ENCODE data around the gene C16orf90. TPM values are rescaled to one million over a fixed set of nuclear protein-coding genes. Genes with fewer than 3 reads are reported as not detected.

C16orf90 gene
- total RNA-seq, 4 donors from 2014 or later: not detected

DNA sequence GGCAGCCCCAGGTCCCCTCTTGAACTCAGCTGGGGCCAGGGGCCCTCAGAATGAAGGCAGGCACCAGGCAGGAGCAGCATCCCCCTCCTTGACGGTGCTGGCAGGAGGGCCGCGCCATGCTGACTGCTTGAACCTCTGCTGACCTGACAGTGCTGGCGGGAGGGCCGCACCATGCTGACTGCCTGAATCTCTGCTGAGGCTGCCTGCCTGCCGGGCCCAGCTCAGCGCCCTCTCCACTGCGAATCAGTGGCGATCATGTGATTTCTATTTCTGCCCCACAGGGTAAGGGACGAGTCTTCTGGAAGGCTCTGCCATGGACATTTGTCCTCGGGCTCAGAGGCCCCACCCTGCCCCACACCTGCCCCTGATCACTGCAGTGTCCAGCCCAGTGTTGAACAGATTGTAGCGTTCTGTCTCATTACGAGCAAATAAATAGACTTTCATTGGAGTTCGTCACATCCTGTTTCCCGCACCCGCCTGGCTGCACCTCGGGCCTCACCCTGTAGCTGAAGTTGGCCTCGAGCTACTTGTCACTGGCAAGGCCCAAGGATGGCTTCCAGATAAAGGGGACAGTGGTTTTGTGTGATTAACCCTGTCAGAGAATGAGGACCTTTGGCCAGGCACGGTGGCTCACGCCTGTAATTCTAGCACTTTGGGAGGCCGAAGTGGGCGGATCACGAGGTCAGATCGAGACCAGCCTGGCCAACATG, 8.6 kb downstream of the C16orf90 start:
- no peaks in the 10 kb centered on the region for H3K4me1 ChIP-seq
- intact Hi-C loops (cut with DNase I; ENCODE audit: low total_unique reads): no loop called here
- no peaks in the 10 kb centered on the region for H3K9me3 ChIP-seq
- WGBS, 2 donors (ENCODE audit: low coverage in 1 of 2): 92% methylated on average over 24 of the region's 24 CpGs; no CpG with 5 or more reads in 1 of the 2 donors
- no peak for DNase-seq
- TF ChIP-seq EP300 (IDR thresholded peaks at IDR 0.05; ENCODE audit: low read depth): no peak
- TF ChIP-seq POLR2AphosphoS5 (IDR thresholded peaks at IDR 0.05): no peak
- in situ Hi-C loops (cut with MboI; ENCODE audit: low pct_ligation_motif_present in 1 of 4, low pct_unique_long_range_greater_than_20kb in 1 of 4, low sequenced_read_pairs in 3 of 4): no loop called here
- no peaks in the 10 kb centered on the region for H3K27me3 ChIP-seq
- H3K27ac ChIP-seq: no peak overlapping the region
- peaks cover 0 to 45% (median 20%) of the 10 kb centered on the region in 4 donors for H3K36me3 ChIP-seq
- no peak overlapping the region for H3K4me3 ChIP-seq

DNA sequence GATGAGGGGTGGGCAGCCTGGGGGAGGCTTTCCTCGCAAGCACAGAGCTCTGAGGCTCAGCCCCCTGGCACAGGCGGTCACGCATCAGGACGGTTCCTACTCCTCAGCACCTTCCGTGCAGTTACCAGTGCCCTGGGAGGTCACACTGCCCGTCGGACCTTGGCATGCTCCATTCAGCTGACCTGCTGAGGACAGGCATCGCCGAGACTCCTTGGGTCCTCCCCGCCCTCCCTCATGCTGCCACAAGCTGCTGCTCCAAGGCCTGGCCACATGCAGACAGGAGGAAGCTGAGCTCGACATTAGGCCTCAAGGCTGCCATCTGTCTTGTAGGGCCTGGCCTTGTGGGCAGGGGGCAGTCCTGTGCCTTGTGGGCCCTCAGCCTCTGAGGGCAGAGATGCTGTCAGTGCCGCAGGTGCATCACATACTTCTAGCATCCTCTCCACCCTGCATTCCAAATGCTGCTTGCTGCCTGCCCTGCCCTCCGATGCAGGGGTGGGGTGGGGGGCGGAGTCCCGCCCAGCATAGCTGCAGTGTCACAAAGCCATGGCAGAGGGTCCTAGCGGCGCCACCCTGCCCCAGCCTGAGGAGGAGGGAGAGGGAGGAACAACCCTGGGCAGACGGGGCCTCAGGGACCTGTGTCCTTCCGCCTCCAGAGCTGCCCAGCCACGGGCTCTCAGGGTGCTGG, 9.3 kb downstream of the C16orf90 start:
- TF ChIP-seq POLR2AphosphoS5 (IDR thresholded peaks at IDR 0.05) (no peak), EP300 (IDR thresholded peaks at IDR 0.05; ENCODE audit: low read depth) (no peak), POLR2A (IDR thresholded peaks at IDR 0.05) (no peak)
- TF ChIP-seq, protein P1, sequence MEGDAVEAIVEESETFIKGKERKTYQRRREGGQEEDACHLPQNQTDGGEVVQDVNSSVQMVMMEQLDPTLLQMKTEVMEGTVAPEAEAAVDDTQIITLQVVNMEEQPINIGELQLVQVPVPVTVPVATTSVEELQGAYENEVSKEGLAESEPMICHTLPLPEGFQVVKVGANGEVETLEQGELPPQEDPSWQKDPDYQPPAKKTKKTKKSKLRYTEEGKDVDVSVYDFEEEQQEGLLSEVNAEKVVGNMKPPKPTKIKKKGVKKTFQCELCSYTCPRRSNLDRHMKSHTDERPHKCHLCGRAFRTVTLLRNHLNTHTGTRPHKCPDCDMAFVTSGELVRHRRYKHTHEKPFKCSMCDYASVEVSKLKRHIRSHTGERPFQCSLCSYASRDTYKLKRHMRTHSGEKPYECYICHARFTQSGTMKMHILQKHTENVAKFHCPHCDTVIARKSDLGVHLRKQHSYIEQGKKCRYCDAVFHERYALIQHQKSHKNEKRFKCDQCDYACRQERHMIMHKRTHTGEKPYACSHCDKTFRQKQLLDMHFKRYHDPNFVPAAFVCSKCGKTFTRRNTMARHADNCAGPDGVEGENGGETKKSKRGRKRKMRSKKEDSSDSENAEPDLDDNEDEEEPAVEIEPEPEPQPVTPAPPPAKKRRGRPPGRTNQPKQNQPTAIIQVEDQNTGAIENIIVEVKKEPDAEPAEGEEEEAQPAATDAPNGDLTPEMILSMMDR (IDR thresholded peaks at IDR 0.05): no peak
- DNase-seq: no peak
- Histone ChIP-seq H3K27me3 (no peaks in the 10 kb centered on the region), H3K4me3 (no peak overlapping the region), H3K36me3 (peaks cover 0 to 52% (median 21%) of the 10 kb centered on the region in 4 donors), H3K9me3 (no peaks in the 10 kb centered on the region), H3K4me1 (no peaks in the 10 kb centered on the region), H3K27ac (no peak overlapping the region)
- in situ Hi-C loops (cut with MboI; ENCODE audit: low pct_ligation_motif_present in 1 of 4, low pct_unique_long_range_greater_than_20kb in 1 of 4, low sequenced_read_pairs in 3 of 4) (no loop called here), intact Hi-C loops (cut with DNase I; ENCODE audit: low total_unique reads) (no loop called here)
- 92% methylated on average over 17 of the region's 20 CpGs; no CpG with 5 or more reads in 1 of the 2 donors for WGBS, 2 donors (ENCODE audit: low coverage in 1 of 2)

DNA sequence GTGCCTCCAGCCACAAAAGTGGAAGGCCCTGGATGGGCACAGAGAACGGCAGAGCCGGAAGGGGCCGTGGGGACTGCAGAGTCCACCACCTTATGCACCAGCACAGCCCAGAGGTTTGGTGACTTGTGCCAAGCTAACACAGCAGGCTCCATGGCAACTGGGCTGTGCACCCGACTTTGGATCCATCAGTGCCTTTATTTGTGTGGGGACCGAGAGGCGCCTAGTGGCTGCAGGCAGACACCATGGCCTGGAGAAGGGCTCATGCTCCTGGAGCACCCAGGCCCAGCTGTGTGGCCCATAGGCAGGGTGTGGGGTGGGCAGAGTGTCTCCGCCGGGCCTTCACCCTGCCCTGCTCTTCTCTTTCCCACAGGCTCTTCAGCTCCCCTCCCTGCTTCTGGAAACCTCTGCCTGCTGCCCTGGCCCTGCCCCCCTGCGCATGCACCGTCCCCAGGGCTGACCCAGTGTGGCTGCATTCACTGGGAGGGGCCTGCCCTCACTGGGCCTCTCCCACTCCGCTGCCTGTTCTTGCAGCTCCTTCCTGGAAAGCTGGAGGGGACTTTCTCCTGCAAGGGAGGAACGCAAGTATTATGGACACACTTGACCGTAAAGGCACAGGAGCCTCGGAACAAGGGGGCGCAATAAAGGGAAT, 10.1 kb downstream of the C16orf90 start:
- peaks cover 0 to 58% (median 24%) of the 10 kb centered on the region in 4 donors for H3K36me3 ChIP-seq
- in situ Hi-C loops (cut with MboI; ENCODE audit: low pct_ligation_motif_present in 1 of 4, low pct_unique_long_range_greater_than_20kb in 1 of 4, low sequenced_read_pairs in 3 of 4) (no loop called here), intact Hi-C loops (cut with DNase I; ENCODE audit: low total_unique reads) (no loop called here)
- no peak for TF ChIP-seq POLR2A (IDR thresholded peaks at IDR 0.05)
- no peak for TF ChIP-seq EP300 (IDR thresholded peaks at IDR 0.05; ENCODE audit: low read depth)
- TF ChIP-seq POLR2AphosphoS5 (IDR thresholded peaks at IDR 0.05): no peak
- TF ChIP-seq, protein P1 (IDR thresholded peaks at IDR 0.05): no peak
- no peak for DNase-seq
- H3K9me3 ChIP-seq: no peaks in the 10 kb centered on the region
- no peaks in the 10 kb centered on the region for H3K27me3 ChIP-seq
- H3K4me3 ChIP-seq: no peak overlapping the region
- H3K27ac ChIP-seq: no peak overlapping the region
- H3K4me1 ChIP-seq: no peaks in the 10 kb centered on the region
- 88% methylated on average over 15 of the region's 15 CpGs; no CpG with 5 or more reads in 1 of the 2 donors for WGBS, 2 donors (ENCODE audit: low coverage in 1 of 2)

DNA sequence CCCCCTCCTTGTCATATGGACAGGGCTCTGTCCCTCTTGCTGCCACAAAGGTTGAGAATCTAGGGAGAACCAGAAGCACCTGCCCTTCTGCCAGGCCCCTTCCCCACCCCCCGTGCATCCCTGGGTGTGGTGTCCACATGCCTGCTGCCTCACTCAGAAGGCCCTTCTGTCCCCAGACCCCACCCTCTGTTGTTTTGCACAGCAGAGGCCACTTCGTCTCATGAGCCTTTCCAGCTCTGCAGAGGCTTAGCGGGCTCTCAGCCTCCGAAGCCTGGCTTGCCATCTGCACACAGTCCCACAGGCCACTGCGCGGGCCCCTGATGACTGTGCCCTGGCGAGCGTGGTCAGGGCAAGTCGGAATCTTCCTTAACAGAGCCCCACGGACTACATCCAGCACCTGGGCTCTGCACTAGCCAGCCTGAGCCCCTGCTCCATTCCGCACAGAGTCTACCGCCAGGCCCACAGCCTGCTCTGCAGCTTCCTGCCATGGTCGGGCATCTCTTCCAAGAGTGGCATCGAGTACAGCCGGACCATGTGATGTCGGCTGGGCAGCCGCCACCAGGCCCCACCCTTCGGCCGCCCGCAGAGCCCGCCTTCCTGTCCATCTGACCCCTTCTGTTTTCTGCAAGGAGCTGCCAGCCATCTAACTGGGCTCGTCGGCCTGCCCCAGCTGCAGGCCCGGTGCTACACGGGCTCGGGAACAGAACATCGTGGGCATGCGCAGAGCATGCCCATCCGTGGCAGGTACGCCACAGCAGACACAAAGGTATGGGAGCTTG, 10.8 kb downstream of the C16orf90 start:
- TF ChIP-seq EP300 (IDR thresholded peaks at IDR 0.05; ENCODE audit: low read depth): no peak
- TF ChIP-seq, protein P1 (IDR thresholded peaks at IDR 0.05): no peak
- TF ChIP-seq POLR2A (IDR thresholded peaks at IDR 0.05): no peak
- TF ChIP-seq POLR2AphosphoS5 (IDR thresholded peaks at IDR 0.05): no peak
- no peaks in the 10 kb centered on the region for H3K27me3 ChIP-seq
- intact Hi-C loops (cut with DNase I; ENCODE audit: low total_unique reads): no loop called here
- 90% methylated on average over 29 of the region's 30 CpGs; no CpG with 5 or more reads in 1 of the 2 donors for WGBS, 2 donors (ENCODE audit: low coverage in 1 of 2)
- no peaks in the 10 kb centered on the region for H3K9me3 ChIP-seq
- no peaks in the 10 kb centered on the region for H3K4me1 ChIP-seq
- peaks cover 0 to 63% (median 24%) of the 10 kb centered on the region in 4 donors for H3K36me3 ChIP-seq
- in situ Hi-C loops (cut with MboI; ENCODE audit: low pct_ligation_motif_present in 1 of 4, low pct_unique_long_range_greater_than_20kb in 1 of 4, low sequenced_read_pairs in 3 of 4): no loop called here
- no peak for DNase-seq
- H3K27ac ChIP-seq: no peak overlapping the region
- H3K4me3 ChIP-seq: no peak overlapping the region
